GM12874 (cell line): ENCODE results near the gene TUT4.

Source experiments
- CTCF ChIP-seq: IDR thresholded peaks from 2 replicates; pipeline ENCODE4 v1.5.1; 2011; ENCODE audit warnings: low read depth, mild to moderate bottlenecking, control low read depth, low read length, moderate library complexity; ENCODE audit not compliant: insufficient read depth

Gene TUT4

GRCh38 chr1:52585474-52585873 is 32.6 kb upstream of the TUT4 start:
- no peak for TF ChIP-seq CTCF

GRCh38 chr1:52582116-52582696 is 29.3 kb upstream of the TUT4 start:
- no peak for TF ChIP-seq CTCF

GRCh38 chr1:52580283-52580682 is 27.4 kb upstream of the TUT4 start:
- no peak for TF ChIP-seq CTCF

- TF ChIP-seq CTCF, result no peak
Observed at GRCh38 chr1:52579415-52579814, 26.5 kb upstream of the TUT4 start.

GRCh38 chr1:52576074-52576473 is 23.2 kb upstream of the TUT4 start:
- no peak for TF ChIP-seq CTCF

GRCh38 chr1:52574594-52574993 is 21.7 kb upstream of the TUT4 start:
- no peak for TF ChIP-seq CTCF

- no peak for TF ChIP-seq CTCF
Observed at GRCh38 chr1:52572387-52572786, 19.5 kb upstream of the TUT4 start.
